ENCODE data around the gene SMIM1.

GRCh38 chr1:3817821-3818597, 45.5 kb downstream of the SMIM1 start:
- TF ChIP-seq CTCF (IDR thresholded peaks at IDR 0.05): no peak
- TF ChIP-seq POLR2A (IDR thresholded peaks at IDR 0.05): no peak

Measured in right lobe of liver (tissue), 4 donors.